CD4-positive, alpha-beta T cell (primary cell): ENCODE measurements around the gene CCDC33. TPM values are rescaled to one million over a fixed set of nuclear protein-coding genes. Genes with fewer than 3 reads are reported as not detected.

Experiments used
- ATAC-seq: fragments of 200-7000 bp; cut with Tn5 transposase; one replicate; pipeline ENCODE4 v1.10.0; 2022; ENCODE audit warnings: mild to moderate bottlenecking; ENCODE audit not compliant: poor library complexity
- CTCF ChIA-PET: fragments of 350-600 bp; sonication (Branson Sonifier 250); formaldehyde crosslinking; loops from one replicate; lab custom pipeline; 2021; ENCODE audit warnings: antibody characterized with exemption, inconsistent platforms; lab: Charles Lee
- POLR2A ChIA-PET: fragments of 350-600 bp; sonication (Branson Sonifier 250); formaldehyde crosslinking; loops from one replicate; lab custom pipeline; 2021; ENCODE audit warnings: antibody characterized with exemption, inconsistent platforms; lab: Charles Lee
- DNase-seq, 14 experiments: peaks; one replicate each; pipeline ENCODE4 v3.0.0-alpha.2; 2013 to 2020; ENCODE audit warnings: mixed read lengths in 2 of 14
- H3K27ac ChIP-seq, 2 donors: one replicate each; pipeline versions ENCODE4 v1.5.1 to v1.7.0; 2013; ENCODE audit warnings: low read length in 2 of 2, low read depth in 1 of 2, mild to moderate bottlenecking in 1 of 2
- H3K27me3 ChIP-seq, 2 experiments: 1 replicate in 1 of 2; 2 replicates in 1 of 2; pipeline versions ENCODE4 v1.6.1 to v1.7.0; 2013; ENCODE audit warnings: low read length in 2 of 2, control low read depth in 1 of 2, mild to moderate bottlenecking in 1 of 2, moderate library complexity in 1 of 2; ENCODE audit not compliant: insufficient read depth in 2 of 2, control insufficient read depth in 1 of 2
- H3K36me3 ChIP-seq: one replicate; pipeline ENCODE4 v1.6.1; 2013; ENCODE audit warnings: low read length, control low read depth; ENCODE audit not compliant: insufficient read depth
- H3K4me1 ChIP-seq: one replicate; pipeline ENCODE4 v1.6.1; 2013; ENCODE audit warnings: low read length, control low read depth; ENCODE audit not compliant: insufficient read depth
- H3K4me3 ChIP-seq: one replicate; pipeline ENCODE4 v1.5.1; 2013; ENCODE audit warnings: mild to moderate bottlenecking, low read length, moderate library complexity
- H3K9me3 ChIP-seq, 2 experiments: 1 replicate in 1 of 2; 2 replicates in 1 of 2; pipeline versions ENCODE4 v1.6.1 to v1.7.0; 2013; ENCODE audit warnings: low read length in 2 of 2, mild to moderate bottlenecking in 2 of 2, control low read depth in 1 of 2, moderate library complexity in 1 of 2; ENCODE audit not compliant: control insufficient read depth in 1 of 2, insufficient read depth in 1 of 2
- H3K27ac Mint-ChIP-seq: one replicate; pipeline ENCODE4 v1.8.0; 2020; ENCODE audit warnings: mixed read lengths
- H3K27me3 Mint-ChIP-seq: one replicate; pipeline ENCODE4 v1.8.0; 2021; ENCODE audit warnings: mixed read lengths
- H3K36me3 Mint-ChIP-seq: one replicate; pipeline ENCODE4 v1.8.0; 2021; ENCODE audit warnings: low read depth, mixed read lengths
- H3K4me1 Mint-ChIP-seq: one replicate; pipeline ENCODE4 v1.8.0; 2021; ENCODE audit warnings: low read depth, mixed read lengths
- H3K4me3 Mint-ChIP-seq: one replicate; pipeline ENCODE4 v1.8.0; 2020; ENCODE audit warnings: mild to moderate bottlenecking, mixed read lengths
- H3K9me3 Mint-ChIP-seq: one replicate; pipeline ENCODE4 v1.8.0; 2020; ENCODE audit warnings: mixed read lengths
- CTCF ChIP-seq: fragments of 200-600 bp; IDR thresholded peaks from one replicate; pipeline ENCODE4 v1.8.0; 2022; ENCODE audit warnings: antibody characterized with exemption, mild to moderate bottlenecking
- intact Hi-C, 2 experiments: fragments of 100-400 bp; cut with DNase I in 1 of 2; cut with micrococcal nuclease in 1 of 2; formaldehyde crosslinking; loops; one replicate each; pipeline versions ENCODE4 v1.15.1 to v1.9.0; 2023 to 2025; cut with DNase I, micrococcal nuclease
- total RNA-seq, 174 experiments: library from RNA in 2 of 174; stranded (reverse) in 2 of 174; gene quantifications; one replicate each; pipeline ENCODE4 v1.2.3 and lab custom pipeline; 2021 to 2026

The CCDC33 gene
- total RNA-seq, 2 experiments from 2014 or later, result not detected

GRCh38 chr15:74307827-74308811 is 72.0 kb downstream of the CCDC33 start:
- Mint-ChIP-seq H3K36me3 (no peaks in the 10 kb centered on the region), H3K27ac (no peak overlapping the region), H3K9me3 (no peaks in the 10 kb centered on the region), H3K4me3 (no peak overlapping the region), H3K27me3 (peaks cover 47% of the 10 kb centered on the region), H3K4me1 (no peaks in the 10 kb centered on the region)
- no peak overlapping the region for H3K4me3 ChIP-seq
- intact Hi-C loops, result no loop called here
- DNase-seq (peak in 6 of 14 experiments; percentile 5 to 49 (median 31)), ATAC-seq (peak; percentile 56)
- POLR2A ChIA-PET, result no interaction called here
- peaks cover 6 to 7% of the 10 kb centered on the region in 2 experiments for H3K27me3 ChIP-seq
- CTCF ChIA-PET, result no interaction called here
- H3K9me3 ChIP-seq, result no peaks in the 10 kb centered on the region
- no peak overlapping the region for H3K27ac ChIP-seq
- H3K4me1 ChIP-seq, result no peaks in the 10 kb centered on the region
- no peak for TF ChIP-seq CTCF
- H3K36me3 ChIP-seq, result no peaks in the 10 kb centered on the region

- DNase-seq, result no peak
- TF ChIP-seq CTCF, result no peak
- Mint-ChIP-seq H3K9me3 (no peaks in the 10 kb centered on the region), H3K4me1 (peaks cover 28% of the 10 kb centered on the region), H3K4me3 (no peak overlapping the region), H3K27me3 (peaks cover 15% of the 10 kb centered on the region), H3K36me3 (no peaks in the 10 kb centered on the region), H3K27ac (no peak overlapping the region)
- intact Hi-C loops, result no loop called here
- POLR2A ChIA-PET, result no interaction called here
- CTCF ChIA-PET, result no interaction called here
- Histone ChIP-seq H3K36me3 (no peaks in the 10 kb centered on the region), H3K27ac (no peak overlapping the region), H3K27me3 (peaks cover 0 to 6% of the 10 kb centered on the region in 2 experiments), H3K4me1 (peaks cover 23% of the 10 kb centered on the region), H3K9me3 (no peaks in the 10 kb centered on the region), H3K4me3 (no peak overlapping the region)
- ATAC-seq, result no peak
These were observed 75.8 kb downstream of the CCDC33 start for GRCh38 chr15:74311734-74312444.

GRCh38 chr15:74312445-74313007 is 76.4 kb downstream of the CCDC33 start:
- DNase-seq (no peak), ATAC-seq (no peak)
- no peaks in the 10 kb centered on the region for H3K27me3 ChIP-seq
- peaks cover 12% of the 10 kb centered on the region for H3K27me3 Mint-ChIP-seq
- no peak for TF ChIP-seq CTCF
- no peak overlapping the region for H3K4me3 ChIP-seq
- ChIA-PET POLR2A (no interaction called here), CTCF (no interaction called here)
- H3K4me1 Mint-ChIP-seq, result peaks cover 28% of the 10 kb centered on the region
- peaks cover 23% of the 10 kb centered on the region for H3K4me1 ChIP-seq
- H3K4me3 Mint-ChIP-seq, result no peak overlapping the region
- no peaks in the 10 kb centered on the region for H3K9me3 ChIP-seq
- no peak overlapping the region for H3K27ac Mint-ChIP-seq
- no peaks in the 10 kb centered on the region for H3K36me3 ChIP-seq
- H3K9me3 Mint-ChIP-seq, result no peaks in the 10 kb centered on the region
- H3K36me3 Mint-ChIP-seq, result no peaks in the 10 kb centered on the region
- no peak overlapping the region for H3K27ac ChIP-seq
- intact Hi-C loops, result no loop called here
